ENCODE data around the gene DRD3. TPM values are rescaled to one million over a fixed set of nuclear protein-coding genes. Genes with fewer than 3 reads are reported as not detected.
A peak's percentile ranks its signal among the peaks of the same experiment; 100 is the strongest.

DRD3 gene
- total and polyA plus RNA-seq, 2 of the 8 experiments (the other 6 are each of a cell fraction or from before 2014, with no cell fraction given) = 0.32 to 1.3 TPM

- no peaks in the 10 kb centered on the region for H3K9me3 ChIP-seq (ENCODE audit: insufficient read depth in 2 of 2, low read depth in 1 of 2, low read length in 1 of 2)
- DNase-seq (ENCODE audit: low read depth in 1 of 2, low spot score in 2 of 2) = peak in 1 of 2 experiments; percentile 74
- POLR2A ChIA-PET (ENCODE audit: partially characterized antibody) = interaction anchor here (1.2 to 2.4 kb wide), 2 partner anchors 11 to 24 kb away, joined by 4 to 9 read pairs; partner anchors contain the start of gene DRD3
- TF ChIP-seq SP2 (IDR thresholded peaks at IDR 0.05; ENCODE audit: low read length) = no peak
- TF ChIP-seq CBX8 (IDR thresholded peaks at IDR 0.05; ENCODE audit: borderline replicate concordance, low read depth, low read length) = no peak
- TF ChIP-seq KDM5A (IDR thresholded peaks at IDR 0.05; ENCODE audit: low read length) = no peak
- TF ChIP-seq PHF8 (conservative IDR thresholded peaks at IDR 0.05; ENCODE audit: low read depth, low read length) = no peak
- TF ChIP-seq FOSL1 (IDR thresholded peaks at IDR 0.05; ENCODE audit: insufficient read depth, low read depth, low read length) = no peak
- no peak for TF ChIP-seq CEBPB (IDR thresholded peaks at IDR 0.05; ENCODE audit: low read depth, low read length)
- TF ChIP-seq RBBP5 (IDR thresholded peaks at IDR 0.05; ENCODE audit: borderline replicate concordance, low read depth, low read length) = no peak
- no peak for TF ChIP-seq BRCA1 (IDR thresholded peaks at IDR 0.05; ENCODE audit: low read depth, low read length)
- peak; percentile 92 for TF ChIP-seq YY1 (IDR thresholded peaks at IDR 0.05; ENCODE audit: low read depth, low read length)
- TF ChIP-seq, protein P1, sequence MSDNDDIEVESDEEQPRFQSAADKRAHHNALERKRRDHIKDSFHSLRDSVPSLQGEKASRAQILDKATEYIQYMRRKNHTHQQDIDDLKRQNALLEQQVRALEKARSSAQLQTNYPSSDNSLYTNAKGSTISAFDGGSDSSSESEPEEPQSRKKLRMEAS (IDR thresholded peaks at IDR 0.05) = 0 out of 2 replicates have a peak, but pooled peaks have one; percentile 32
- TF ChIP-seq POLR2AphosphoS5 (IDR thresholded peaks at IDR 0.05; ENCODE audit: low read depth, low read length) = no peak
- peak; percentile 25 to 50 for TF ChIP-seq RAD21 (IDR thresholded peaks at IDR 0.05 in 1 of 2, conservative IDR thresholded peaks at IDR 0.05 in 1 of 2; ENCODE audit: low read depth in 2 of 2, low read length in 2 of 2)
- no peak for TF ChIP-seq SIN3A (conservative IDR thresholded peaks at IDR 0.05 in 1 of 2, IDR thresholded peaks at IDR 0.05 in 1 of 2; ENCODE audit: low read depth in 1 of 2, low read length in 2 of 2)
These were observed 23.5 kb downstream of the DRD3 start for GRCh38 chr3:114155370-114155821.

More at GRCh38 chr3:114155370-114155821, 23.5 kb downstream of the DRD3 start:
- H3K23ac ChIP-seq (ENCODE audit: insufficient read length) = peak overlapping the region; percentile 33
- no peaks in the 10 kb centered on the region for H4K20me1 ChIP-seq (replicated peaks in 1 of 2; ENCODE audit: control insufficient read depth in 1 of 2, insufficient read depth in 2 of 2, low read length in 2 of 2)
- no peak overlapping the region for H2BK15ac ChIP-seq (ENCODE audit: low read length)
- peak overlapping the region; percentile 47 for H4K5ac ChIP-seq (ENCODE audit: insufficient read length, low read depth, low read length)
- peak overlapping the region; percentile 92 for H4K91ac ChIP-seq (replicated peaks; ENCODE audit: insufficient read length, low read length)
- no peaks in the 10 kb centered on the region for H3K79me2 ChIP-seq (ENCODE audit: control insufficient read depth in 1 of 2, insufficient read depth in 2 of 2, low read length in 2 of 2)
- H3K23me2 ChIP-seq (ENCODE audit: low read depth, low read length) = no peaks in the 10 kb centered on the region; the same call in 1 of the 2 replicates
- no peak overlapping the region for H3K14ac ChIP-seq (ENCODE audit: insufficient read length)
- H2BK20ac ChIP-seq (ENCODE audit: low read length) = peak overlapping the region; percentile 99
- no peaks in the 10 kb centered on the region for H3K36me3 ChIP-seq (ENCODE audit: control insufficient read depth in 2 of 4, insufficient read depth in 4 of 4, low read length in 3 of 4)
- peak overlapping the region; percentile 39; the same call in 1 of the 2 replicates for H3K27ac ChIP-seq (ENCODE audit: low read depth, low read length)
- H2BK5ac ChIP-seq (ENCODE audit: low read depth, low read length) = peak overlapping the region; percentile 95; the same call in 1 of the 2 replicates
- H3K4ac ChIP-seq (replicated peaks; ENCODE audit: insufficient read length, low read depth, low read length) = peak overlapping the region; percentile 58
- H3K4me1 ChIP-seq (replicated peaks in 1 of 4; ENCODE audit: control insufficient read depth in 3 of 4, insufficient read depth in 4 of 4, low read length in 3 of 4) = peaks cover 14 to 27% (median 20%) of the 10 kb centered on the region in 4 experiments
- no peak overlapping the region for H3K9ac ChIP-seq (replicated peaks in 1 of 4; ENCODE audit: extremely low read depth in 1 of 4, low read depth in 3 of 4, low read length in 3 of 4)
- peak overlapping the region; percentile 93 for H3K18ac ChIP-seq (ENCODE audit: extremely low read depth, low read length)
- H3K56ac ChIP-seq (replicated peaks; ENCODE audit: insufficient read length, low read depth, low read length) = no peak overlapping the region
- peak overlapping the region; percentile 93 for H2BK12ac ChIP-seq (ENCODE audit: low read depth, low read length)
- FAIRE-seq = peak; percentile 69
- no peaks in the 10 kb centered on the region for H3K79me1 ChIP-seq (ENCODE audit: low read depth, low read length)
- WGBS, 2 experiments (ENCODE audit: extremely low coverage in 1 of 2, insufficient coverage in 1 of 2, insufficient read length in 1 of 2, insufficient replicate concordance in 2 of 2, low coverage in 1 of 2, low lambda C conversion rate in 2 of 2, missing lambda C conversion rate in 1 of 2) = 57% methylated on average over 9 of the region's 9 CpGs; no CpG with 5 or more reads in 1 of the 2 experiments
- 0 out of 2 replicates have a peak overlapping the region, but pooled peaks have one; percentile 0 for H2AK5ac ChIP-seq (ENCODE audit: low read depth, low read length)
- H2BK120ac ChIP-seq (replicated peaks; ENCODE audit: low read depth, low read length) = peak overlapping the region; percentile 94
- peak overlapping the region in 1 of 4 experiments; percentile 32; a peak in 1 of 8 replicates for H3K4me3 ChIP-seq (ENCODE audit: extremely low read depth in 1 of 4, insufficient read depth in 2 of 4, low read depth in 3 of 4, low read length in 4 of 4)
- peak overlapping the region; percentile 29 to 31; a peak in 2 of 4 replicates for H3K4me2 ChIP-seq (ENCODE audit: insufficient read depth in 1 of 2, low read depth in 2 of 2, low read length in 2 of 2)
- H4K8ac ChIP-seq (ENCODE audit: extremely low read depth, insufficient read depth, low read length) = no peak overlapping the region
- CTCF ChIA-PET (ENCODE audit: partially characterized antibody) = interaction anchor here (0.6 to 2.5 kb wide), 47 partner anchors 8 to 611 kb away, joined by 3 to 27 read pairs (median 4); partner anchors contain the start of gene DRD3
- H2AFZ ChIP-seq (ENCODE audit: low read length) = no peak overlapping the region
- H3K27me3 ChIP-seq (replicated peaks in 1 of 4; ENCODE audit: control insufficient read depth in 3 of 4, extremely low read depth in 1 of 4, insufficient read depth in 3 of 4, low read length in 3 of 4) = no peaks in the 10 kb centered on the region; a peak in 1 of 7 replicates
